ENCODE results near the gene MAP3K3. TPM values are rescaled to one million over a fixed set of nuclear protein-coding genes. Genes with fewer than 3 reads are reported as not detected.

MAP3K3 gene
- total RNA-seq, 1 experiment from 2014 or later: 16.2 TPM

GRCh38 chr17:63629627-63630026, 7.4 kb downstream of the MAP3K3 start:
- no TSS peak for BruUV-seq (replicated peaks)
- CTCF ChIA-PET: no interaction called here
- no peaks in the 10 kb centered on the region for H3K36me3 ChIP-seq (ENCODE audit: control insufficient read depth, insufficient read depth, low read length)
- no peaks in the 10 kb centered on the region for H3K27me3 ChIP-seq (replicated peaks; ENCODE audit: control insufficient read depth, insufficient read depth, low read length)
- no peaks in the 10 kb centered on the region for H3K4me1 ChIP-seq
- Mint-ChIP-seq H3K4me1 (ENCODE audit: low read depth, unreplicated experiment) (peaks cover 6% of the 10 kb centered on the region), H3K27ac (ENCODE audit: unreplicated experiment) (no peak overlapping the region), H3K9me3 (ENCODE audit: unreplicated experiment) (no peaks in the 10 kb centered on the region), H3K36me3 (ENCODE audit: insufficient read depth, unreplicated experiment) (no peaks in the 10 kb centered on the region), H3K4me3 (ENCODE audit: unreplicated experiment) (no peak overlapping the region), H3K27me3 (ENCODE audit: insufficient read depth, unreplicated experiment) (no peaks in the 10 kb centered on the region)
- no peaks in the 10 kb centered on the region for H3K9me3 ChIP-seq
- no peak overlapping the region for H3K4me3 ChIP-seq (ENCODE audit: low read depth, low read length)
- DNase-seq: no peak
- intact Hi-C loops (cut with micrococcal nuclease; ENCODE audit: unreplicated experiment): loop anchor here (10.0 kb wide), 1 partner anchor 215 kb away; the partner anchor contains the start of gene SMARCD2
- POLR2A ChIA-PET: interaction anchor here (0.5 kb wide), 1 partner anchor 8 kb away, joined by 4 read pairs; no protein-coding TSS in a partner anchor
- no peak for TF ChIP-seq CTCF (IDR thresholded peaks at IDR 0.05; ENCODE audit: insufficient read depth in 1 of 2, low read depth in 1 of 2, low read length in 1 of 2, severe bottlenecking in 1 of 2, unreplicated experiment in 1 of 2)

DNA sequence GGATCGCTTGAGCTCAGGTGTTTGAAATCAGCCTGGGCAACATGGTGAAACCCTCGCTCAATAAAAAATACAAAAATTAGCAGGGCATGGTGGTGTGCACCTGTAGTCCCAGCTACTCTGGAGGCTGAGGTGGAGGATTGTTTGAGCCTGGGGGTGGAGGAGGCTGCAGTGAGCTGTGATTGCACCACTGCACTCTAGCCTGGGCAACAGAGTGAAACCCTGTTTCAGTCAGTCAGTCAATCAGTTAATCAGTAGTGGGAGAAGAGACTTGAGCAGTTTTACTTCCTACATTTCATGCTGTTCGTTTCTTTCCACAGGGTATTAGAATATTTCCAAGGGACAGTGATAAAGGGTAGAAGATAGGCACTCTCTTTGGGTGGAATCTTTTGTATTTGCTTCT, 8.8 kb downstream of the MAP3K3 start:
- Histone ChIP-seq H3K27me3 (replicated peaks; ENCODE audit: control insufficient read depth, insufficient read depth, low read length) (no peaks in the 10 kb centered on the region), H3K4me1 (no peaks in the 10 kb centered on the region), H3K9me3 (no peaks in the 10 kb centered on the region), H3K4me3 (ENCODE audit: low read depth, low read length) (no peak overlapping the region), H3K36me3 (ENCODE audit: control insufficient read depth, insufficient read depth, low read length) (no peaks in the 10 kb centered on the region)
- no TSS peak for BruUV-seq (replicated peaks)
- no peak for DNase-seq
- H3K27ac Mint-ChIP-seq (ENCODE audit: unreplicated experiment): no peak overlapping the region
- H3K9me3 Mint-ChIP-seq (ENCODE audit: unreplicated experiment): no peaks in the 10 kb centered on the region
- no peaks in the 10 kb centered on the region for H3K36me3 Mint-ChIP-seq (ENCODE audit: insufficient read depth, unreplicated experiment)
- intact Hi-C loops (cut with micrococcal nuclease; ENCODE audit: unreplicated experiment): no loop called here
- ChIA-PET POLR2A (no interaction called here), CTCF (no interaction called here)
- no peak for TF ChIP-seq CTCF (IDR thresholded peaks at IDR 0.05; ENCODE audit: insufficient read depth in 1 of 2, low read depth in 1 of 2, low read length in 1 of 2, severe bottlenecking in 1 of 2, unreplicated experiment in 1 of 2)
- H3K4me1 Mint-ChIP-seq (ENCODE audit: low read depth, unreplicated experiment): peaks cover 6% of the 10 kb centered on the region
- H3K27me3 Mint-ChIP-seq (ENCODE audit: insufficient read depth, unreplicated experiment): no peaks in the 10 kb centered on the region
- no peak overlapping the region for H3K4me3 Mint-ChIP-seq (ENCODE audit: unreplicated experiment)

- POLR2A ChIA-PET: no interaction called here
- Mint-ChIP-seq H3K4me1 (ENCODE audit: low read depth, unreplicated experiment) (peaks cover 3% of the 10 kb centered on the region), H3K36me3 (ENCODE audit: insufficient read depth, unreplicated experiment) (peaks cover 4% of the 10 kb centered on the region), H3K27me3 (ENCODE audit: insufficient read depth, unreplicated experiment) (no peaks in the 10 kb centered on the region), H3K4me3 (ENCODE audit: unreplicated experiment) (no peak overlapping the region), H3K9me3 (ENCODE audit: unreplicated experiment) (no peaks in the 10 kb centered on the region), H3K27ac (ENCODE audit: unreplicated experiment) (no peak overlapping the region)
- H3K9me3 ChIP-seq: no peaks in the 10 kb centered on the region
- no peak for DNase-seq
- no peak overlapping the region for H3K4me3 ChIP-seq (ENCODE audit: low read depth, low read length)
- no TSS peak for BruUV-seq (replicated peaks)
- H3K4me1 ChIP-seq: no peaks in the 10 kb centered on the region
- no peaks in the 10 kb centered on the region for H3K36me3 ChIP-seq (ENCODE audit: control insufficient read depth, insufficient read depth, low read length)
- TF ChIP-seq CTCF (IDR thresholded peaks at IDR 0.05; ENCODE audit: insufficient read depth in 1 of 2, low read depth in 1 of 2, low read length in 1 of 2, severe bottlenecking in 1 of 2, unreplicated experiment in 1 of 2): no peak
- intact Hi-C loops (cut with micrococcal nuclease; ENCODE audit: unreplicated experiment): no loop called here
- H3K27me3 ChIP-seq (replicated peaks; ENCODE audit: control insufficient read depth, insufficient read depth, low read length): no peaks in the 10 kb centered on the region
- CTCF ChIA-PET: no interaction called here
Observed at GRCh38 chr17:63631626-63632025, 9.4 kb downstream of the MAP3K3 start.

All from Caco-2 (cell line).